Smooth muscle cell (in vitro differentiated cells): ENCODE data around the gene SDC3. TPM values are rescaled to one million over a fixed set of nuclear protein-coding genes. Genes with fewer than 3 reads are reported as not detected.

Source experiments
- DNase-seq: peaks from one replicate; lab custom pipeline; 2025; ENCODE audit not compliant: unreplicated experiment; lab: John Stamatoyannopoulos, UW
- H2AFZ ChIP-seq: fragments of 200-600 bp; sonication (generic); 2 replicates; pipeline ENCODE4 v1.6.0; 2016; ENCODE audit warnings: antibody characterized with exemption, low read depth, mild to moderate bottlenecking
- H3F3A ChIP-seq: fragments of 200-600 bp; sonication (generic); 2 replicates; pipeline ENCODE4 v1.6.0; 2017; ENCODE audit warnings: antibody characterized with exemption, low read depth
- H3K27ac ChIP-seq: fragments of 200-600 bp; sonication (generic); 2 replicates; pipeline ENCODE4 v1.5.1; 2016; ENCODE audit warnings: low read depth, mild to moderate bottlenecking
- H3K27me3 ChIP-seq: fragments of 200-600 bp; sonication (generic); 2 replicates; pipeline ENCODE4 v1.6.1; 2016; ENCODE audit warnings: low read depth, mild to moderate bottlenecking
- H3K36me3 ChIP-seq: fragments of 200-600 bp; sonication (generic); 2 replicates; pipeline ENCODE4 v1.5.1; 2016; ENCODE audit warnings: low read depth
- H3K4me1 ChIP-seq: fragments of 200-600 bp; sonication (generic); 2 replicates; pipeline ENCODE4 v1.5.1; 2016; ENCODE audit warnings: low read depth
- H3K4me2 ChIP-seq: fragments of 200-600 bp; sonication (generic); 2 replicates; pipeline ENCODE4 v1.6.0; 2016; ENCODE audit warnings: mild to moderate bottlenecking
- H3K4me3 ChIP-seq: fragments of 200-600 bp; sonication (generic); 2 replicates; pipeline ENCODE4 v1.5.1; 2016; ENCODE audit warnings: mild to moderate bottlenecking
- H3K79me2 ChIP-seq: fragments of 200-600 bp; sonication (generic); 2 replicates; pipeline ENCODE4 v1.6.0; 2016; ENCODE audit warnings: low read depth, mild to moderate bottlenecking
- H3K9ac ChIP-seq: fragments of 200-600 bp; sonication (generic); 2 replicates; pipeline ENCODE4 v1.6.0; 2016; ENCODE audit warnings: low read depth
- H3K9me3 ChIP-seq: fragments of 200-600 bp; sonication (generic); replicated peaks from 2 replicates; pipeline ENCODE4 v1.5.1; 2016; ENCODE audit warnings: low read depth
- H4K20me1 ChIP-seq: fragments of 200-600 bp; sonication (generic); 2 replicates; pipeline ENCODE4 v1.6.0; 2016; ENCODE audit warnings: low read depth
- WGBS: methylation state at CpG from one replicate; pipeline ENCODE4 v1.1.7; 2016; ENCODE audit warnings: low lambda C conversion rate; 5-methylcytosine and 5-hydroxymethylcytosine counted together
- polyA plus RNA-seq: library from polyadenylated mRNA; unstranded; fragments of >200 nt; fragmentation: Nextera tagmentation; extraction: Ambion mirVana; gene quantifications from 2 replicates; pipeline ENCODE4 v1.2.1, GENCODE V29; 2016
- total RNA-seq: library from RNA; depleted of rRNA; stranded (reverse); fragments of >200 nt; gene quantifications from 2 replicates; pipeline ENCODE4 v1.2.3, GENCODE V29; 2014
- TF ChIP-seq, protein P1 (sequence below): fragments of 200-600 bp; sonication (generic); IDR thresholded peaks from 2 replicates; pipeline ENCODE4 v1.5.1; 2017; ENCODE audit warnings: borderline replicate concordance, mild to moderate bottlenecking, antibody characterized with exemption; ENCODE audit not compliant: insufficient read depth, poor library complexity, severe bottlenecking

The SDC3 gene
- total and polyA plus RNA-seq, 2 experiments from 2014 or later = 46.3 to 112 TPM

DNA sequence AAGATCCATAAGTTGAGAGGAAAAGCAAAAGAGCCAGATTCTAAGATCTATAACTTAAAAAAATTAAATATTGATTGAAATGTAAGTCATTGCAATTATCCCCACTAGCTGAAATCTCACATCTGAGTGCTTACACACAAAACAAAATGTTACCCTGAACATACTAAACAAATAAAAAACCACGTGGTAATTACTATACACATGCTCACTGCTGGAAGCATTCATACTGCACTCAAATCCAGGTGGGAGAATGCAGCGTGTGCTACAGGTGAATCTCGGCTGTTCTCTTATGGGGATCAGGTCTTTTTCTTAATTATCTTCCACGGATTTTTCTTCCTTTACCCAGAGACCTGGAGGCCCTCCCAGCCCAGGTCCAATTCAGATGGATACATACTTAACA lies 74.3 kb downstream of the SDC3 start:
- Histone ChIP-seq H2AFZ (no peak overlapping the region), H3F3A (no peaks in the 10 kb centered on the region), H3K4me3 (no peak overlapping the region), H3K4me1 (no peaks in the 10 kb centered on the region), H4K20me1 (no peaks in the 10 kb centered on the region), H3K4me2 (no peak overlapping the region), H3K9me3 (no peaks in the 10 kb centered on the region), H3K9ac (no peak overlapping the region), H3K27ac (no peak overlapping the region), H3K79me2 (no peaks in the 10 kb centered on the region), H3K36me3 (no peaks in the 10 kb centered on the region), H3K27me3 (no peaks in the 10 kb centered on the region)
- WGBS = 80% methylated on average over 4 of the region's 4 CpGs
- TF ChIP-seq, protein P1, sequence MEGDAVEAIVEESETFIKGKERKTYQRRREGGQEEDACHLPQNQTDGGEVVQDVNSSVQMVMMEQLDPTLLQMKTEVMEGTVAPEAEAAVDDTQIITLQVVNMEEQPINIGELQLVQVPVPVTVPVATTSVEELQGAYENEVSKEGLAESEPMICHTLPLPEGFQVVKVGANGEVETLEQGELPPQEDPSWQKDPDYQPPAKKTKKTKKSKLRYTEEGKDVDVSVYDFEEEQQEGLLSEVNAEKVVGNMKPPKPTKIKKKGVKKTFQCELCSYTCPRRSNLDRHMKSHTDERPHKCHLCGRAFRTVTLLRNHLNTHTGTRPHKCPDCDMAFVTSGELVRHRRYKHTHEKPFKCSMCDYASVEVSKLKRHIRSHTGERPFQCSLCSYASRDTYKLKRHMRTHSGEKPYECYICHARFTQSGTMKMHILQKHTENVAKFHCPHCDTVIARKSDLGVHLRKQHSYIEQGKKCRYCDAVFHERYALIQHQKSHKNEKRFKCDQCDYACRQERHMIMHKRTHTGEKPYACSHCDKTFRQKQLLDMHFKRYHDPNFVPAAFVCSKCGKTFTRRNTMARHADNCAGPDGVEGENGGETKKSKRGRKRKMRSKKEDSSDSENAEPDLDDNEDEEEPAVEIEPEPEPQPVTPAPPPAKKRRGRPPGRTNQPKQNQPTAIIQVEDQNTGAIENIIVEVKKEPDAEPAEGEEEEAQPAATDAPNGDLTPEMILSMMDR = no peak
- DNase-seq = no peak

DNA sequence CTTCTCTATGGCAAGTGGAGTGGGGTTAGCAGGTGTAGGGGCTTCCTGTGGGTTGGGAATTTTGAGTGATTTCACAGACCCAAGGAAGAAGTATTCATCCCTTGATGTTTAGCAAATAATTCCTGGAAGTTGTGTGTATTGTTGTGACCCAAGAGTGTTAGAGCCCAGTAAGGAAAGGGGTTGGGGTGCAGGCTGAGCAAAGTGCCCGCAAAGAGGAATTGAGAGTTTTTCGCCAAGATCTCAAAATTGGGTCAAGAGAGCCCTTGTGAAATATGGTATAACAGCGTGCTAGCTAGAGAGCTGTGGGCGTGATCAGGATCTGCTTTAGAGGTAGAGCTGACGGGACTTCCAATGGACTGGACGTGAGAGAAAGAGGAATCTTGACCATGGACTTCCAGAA lies 78.0 kb downstream of the SDC3 start:
- Histone ChIP-seq H4K20me1 (no peaks in the 10 kb centered on the region), H3K4me2 (no peak overlapping the region), H2AFZ (no peak overlapping the region), H3K36me3 (no peaks in the 10 kb centered on the region), H3K4me1 (no peaks in the 10 kb centered on the region), H3K4me3 (no peak overlapping the region), H3K9me3 (no peaks in the 10 kb centered on the region), H3K27ac (no peak overlapping the region), H3K27me3 (no peaks in the 10 kb centered on the region), H3K9ac (no peak overlapping the region), H3F3A (no peaks in the 10 kb centered on the region), H3K79me2 (no peaks in the 10 kb centered on the region)
- WGBS = 95% methylated on average over 6 of the region's 6 CpGs
- no peak for DNase-seq
- TF ChIP-seq, protein P1 = no peak

DNA sequence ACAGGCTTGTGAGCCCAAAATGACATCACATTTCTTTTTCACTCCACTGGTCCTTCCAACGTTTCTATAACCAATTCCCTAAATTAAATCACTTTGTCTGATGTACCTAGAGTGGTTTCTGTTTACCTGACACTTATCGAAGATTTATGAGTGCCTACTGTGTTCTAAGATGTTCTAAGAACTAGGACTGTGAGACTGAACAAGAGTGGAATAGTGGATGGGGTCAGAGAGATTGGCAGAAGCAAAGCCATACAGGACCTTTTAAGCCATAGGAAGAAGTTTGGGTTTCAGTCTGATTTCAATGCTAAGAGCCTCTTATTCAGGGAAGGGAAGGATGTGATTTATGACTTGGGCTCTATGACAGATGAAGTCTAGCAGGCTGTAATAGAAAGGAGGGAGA lies 78.7 kb downstream of the SDC3 start:
- Histone ChIP-seq H3K79me2 (no peaks in the 10 kb centered on the region), H3K27ac (no peak overlapping the region), H3K4me3 (no peak overlapping the region), H3K9me3 (no peaks in the 10 kb centered on the region), H3F3A (no peaks in the 10 kb centered on the region), H3K4me2 (no peak overlapping the region), H3K9ac (no peak overlapping the region), H2AFZ (no peak overlapping the region), H3K27me3 (no peaks in the 10 kb centered on the region), H3K4me1 (no peaks in the 10 kb centered on the region), H4K20me1 (no peaks in the 10 kb centered on the region), H3K36me3 (no peaks in the 10 kb centered on the region)
- TF ChIP-seq, protein P1 = no peak
- DNase-seq = no peak
- WGBS = 76% methylated on average over 2 of the region's 2 CpGs

DNA sequence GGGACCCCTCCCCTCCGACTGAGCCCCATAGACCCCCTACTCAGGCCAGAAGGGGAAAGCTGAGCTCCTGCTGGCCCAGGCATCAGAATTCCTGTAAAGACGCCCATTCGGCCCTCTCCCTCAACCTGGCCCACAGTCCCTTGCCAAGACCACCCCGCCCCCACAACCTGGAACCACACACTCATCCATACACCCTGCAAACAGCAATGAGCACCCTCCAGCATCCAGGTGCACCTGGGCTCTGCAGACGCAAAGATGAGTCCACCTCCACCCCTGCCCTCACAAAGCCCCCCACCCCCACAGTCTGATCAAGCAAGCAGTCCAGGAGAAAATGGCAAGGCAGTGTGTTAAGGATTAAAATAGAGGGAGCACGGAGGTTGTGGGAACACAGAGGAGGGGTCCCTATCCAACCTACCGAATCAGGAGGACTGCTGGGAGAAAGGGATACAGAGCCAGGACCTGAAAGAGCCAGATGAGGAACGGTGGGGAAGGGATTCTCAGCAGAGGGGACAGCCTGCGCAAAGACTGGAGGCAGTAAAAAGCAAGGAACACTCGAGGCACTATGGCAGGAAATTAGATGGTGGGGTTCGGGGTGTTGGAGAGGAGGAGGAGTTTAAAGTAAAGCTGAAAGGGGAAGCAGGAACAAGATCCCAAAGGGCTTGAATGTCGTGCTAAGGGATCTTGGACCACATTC lies 83.7 kb downstream of the SDC3 start:
- Histone ChIP-seq H3K9me3 (no peaks in the 10 kb centered on the region), H3K79me2 (no peaks in the 10 kb centered on the region), H4K20me1 (no peaks in the 10 kb centered on the region), H3K9ac (no peak overlapping the region), H3K36me3 (no peaks in the 10 kb centered on the region), H3K27ac (no peak overlapping the region), H3K4me2 (peak overlapping the region; percentile 85), H3K4me3 (no peak overlapping the region), H2AFZ (no peak overlapping the region), H3K4me1 (peaks cover 13% of the 10 kb centered on the region), H3F3A (peaks cover 5% of the 10 kb centered on the region), H3K27me3 (no peaks in the 10 kb centered on the region)
- WGBS = 51% methylated on average over 12 of the region's 12 CpGs
- TF ChIP-seq, protein P1 = no peak
- no peak for DNase-seq
